SKM-1 (cell line): ENCODE results near the gene FREM1.

Experiments used
- DNase-seq: peaks from one replicate; lab custom pipeline; 2025; ENCODE audit not compliant: unreplicated experiment; lab: John Stamatoyannopoulos, UW

Gene FREM1

DNA sequence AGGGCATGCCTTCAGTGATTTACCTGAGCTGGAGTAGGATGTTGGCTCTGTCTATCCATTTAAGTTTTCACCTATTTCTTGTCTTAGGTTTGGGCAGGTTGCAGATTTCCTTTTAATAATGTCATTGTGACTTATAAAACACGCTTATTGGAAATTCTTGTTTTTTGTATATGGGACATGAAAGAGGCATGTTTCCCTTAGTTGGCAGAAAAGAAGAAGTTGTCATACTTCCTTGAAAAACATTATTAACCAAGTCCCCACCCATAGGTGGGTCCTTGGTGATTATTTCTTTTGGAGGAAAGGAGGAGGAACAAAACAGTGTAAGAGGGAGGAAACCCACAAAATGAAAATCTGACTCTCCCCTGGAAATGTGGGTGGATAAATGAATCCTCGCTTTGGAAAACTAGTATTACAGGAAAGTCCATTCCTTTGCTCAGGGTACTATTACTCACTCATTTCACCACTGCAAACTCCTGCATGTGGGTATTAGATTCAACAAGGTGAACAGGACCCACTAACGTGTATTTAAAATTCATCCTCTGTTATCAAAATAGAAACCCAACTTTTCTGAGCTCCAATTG is 197.0 kb downstream of the FREM1 start:
- DNase-seq = no peak

DNA sequence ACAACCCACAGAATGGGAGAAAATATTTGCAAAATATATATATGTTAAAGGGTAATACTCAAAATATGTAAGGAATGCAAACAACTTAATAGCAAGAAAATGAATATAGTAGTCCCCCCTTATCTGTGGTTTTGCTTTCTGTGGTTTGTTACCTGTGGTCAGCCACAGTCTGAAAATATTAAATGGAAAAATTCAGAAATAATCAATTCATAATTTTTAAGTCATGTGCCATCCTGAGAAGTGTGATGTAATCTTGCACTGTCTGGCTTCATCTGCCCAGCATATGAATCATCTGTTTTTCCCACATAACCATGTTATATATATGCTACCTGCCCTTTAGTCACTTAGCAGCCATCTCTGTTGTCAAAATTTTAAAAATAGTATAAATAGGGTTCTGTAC is 199.4 kb downstream of the FREM1 start:
- no peak for DNase-seq

DNA sequence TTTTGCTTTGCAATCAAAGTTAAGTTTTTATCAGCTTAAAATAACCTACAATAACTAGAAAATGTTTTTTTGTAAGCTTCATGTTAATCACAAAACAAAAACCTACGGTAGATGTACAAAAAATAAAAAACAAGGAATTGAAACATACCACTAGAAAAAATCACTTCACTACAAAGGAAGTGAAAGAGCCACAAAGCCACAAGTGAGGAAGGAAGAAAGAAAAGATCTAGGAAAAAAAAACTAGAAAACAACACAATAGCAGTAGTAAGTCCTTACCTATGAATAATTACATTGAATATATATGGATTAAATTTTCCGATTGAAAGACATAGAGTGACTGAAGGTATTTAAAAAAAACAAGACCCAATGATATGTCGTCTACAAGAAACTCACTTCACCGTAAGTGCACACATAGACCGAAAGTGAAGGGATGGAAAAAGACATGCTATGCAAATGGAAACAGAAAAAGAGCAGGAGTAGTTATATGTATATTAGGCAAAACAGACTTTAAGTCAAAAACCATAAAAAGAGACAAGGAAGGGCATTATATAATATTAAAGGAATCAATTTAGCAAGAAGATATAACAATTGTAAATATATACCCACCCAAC is 203.6 kb downstream of the FREM1 start:
- DNase-seq = no peak

DNA sequence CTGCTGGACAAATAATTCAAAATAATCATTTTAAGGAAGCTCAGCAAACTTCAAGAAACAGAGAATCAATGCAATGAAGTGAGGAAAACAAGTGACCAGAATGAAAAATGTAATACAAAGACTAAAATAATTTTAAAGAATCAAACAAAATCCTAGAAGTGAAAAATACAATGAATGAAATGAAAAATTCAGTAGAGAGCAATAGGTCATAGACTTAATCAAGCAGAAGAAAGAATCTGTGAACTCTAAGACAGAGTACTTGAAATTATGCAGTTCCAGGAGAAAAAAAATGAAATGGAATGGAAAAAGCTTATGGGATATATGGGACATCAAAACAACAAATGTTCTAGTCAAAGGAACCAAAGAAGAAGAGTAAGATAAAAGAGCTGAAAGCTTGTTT is 205.1 kb downstream of the FREM1 start:
- DNase-seq = no peak

DNA sequence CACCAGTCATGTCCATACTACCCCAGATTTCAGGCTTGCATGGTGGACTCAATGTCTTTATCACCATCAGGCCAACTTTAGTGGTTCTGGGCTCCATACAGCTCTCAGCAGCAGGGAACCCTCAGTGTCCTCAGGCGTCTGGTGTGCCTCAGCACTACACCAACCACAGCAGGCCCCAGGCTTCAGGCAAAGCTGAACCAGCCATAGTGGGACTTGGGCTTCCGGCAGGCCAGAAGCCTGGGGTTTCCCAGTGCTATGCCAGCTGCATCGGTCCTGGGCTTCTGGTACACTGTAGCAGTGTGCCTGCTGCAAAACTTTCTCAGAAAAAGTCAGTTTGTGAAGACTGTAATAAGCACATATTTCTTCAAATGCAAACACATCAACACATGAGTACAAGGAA is 205.9 kb downstream of the FREM1 start:
- no peak for DNase-seq

DNA sequence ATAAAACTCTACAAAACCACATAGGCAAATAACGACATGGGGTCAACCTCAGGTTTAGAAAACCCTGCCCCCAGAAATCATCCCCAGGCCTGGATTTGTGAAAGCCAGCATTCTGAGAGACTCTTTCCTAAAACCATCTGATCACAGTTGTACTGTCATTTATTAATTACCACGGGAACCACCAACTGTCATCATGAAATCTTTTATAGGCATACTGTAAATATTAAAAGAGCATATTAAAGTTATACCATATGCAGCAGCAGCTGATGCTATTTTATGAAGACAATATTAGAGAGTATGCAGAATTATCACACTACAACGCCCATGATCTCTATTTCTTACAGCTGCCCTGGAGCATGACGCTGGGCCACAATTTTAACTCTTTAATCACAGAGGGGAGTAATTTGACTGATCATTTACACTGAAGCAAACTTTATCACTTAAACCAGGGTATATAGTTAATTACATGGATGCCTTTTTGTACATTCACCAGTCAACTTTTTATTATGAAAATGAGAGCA is 208.0 kb downstream of the FREM1 start:
- DNase-seq = no peak

DNA sequence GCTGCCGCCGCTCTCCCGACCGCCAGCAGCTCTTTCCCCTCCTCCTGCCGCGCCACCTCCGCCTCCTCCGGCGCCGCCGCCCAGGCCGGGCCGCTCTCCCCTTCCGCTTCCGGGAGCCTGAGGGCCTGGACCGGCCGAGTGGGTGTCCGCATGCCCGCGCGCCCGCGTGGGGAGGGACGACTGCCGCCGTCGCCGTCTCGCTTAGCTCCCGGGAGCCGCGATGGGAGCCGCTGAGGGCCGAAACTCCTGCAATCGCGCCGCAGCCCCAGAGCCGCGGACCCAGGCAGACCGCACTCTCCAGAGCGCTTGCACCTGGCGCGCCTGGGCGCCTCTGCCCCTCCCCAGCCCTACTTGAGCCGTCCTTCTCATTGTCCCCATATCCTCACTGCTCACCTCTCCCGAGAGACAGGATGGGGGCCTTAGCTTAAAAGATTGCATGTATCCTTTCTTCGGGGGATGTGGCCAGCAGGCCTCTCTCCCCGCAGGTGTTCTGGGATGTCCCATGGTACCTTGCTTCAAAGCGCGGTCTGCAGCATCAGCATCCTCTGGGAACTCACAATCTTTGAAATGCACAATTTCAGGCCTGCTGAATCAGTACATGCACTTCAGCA is 216.9 kb downstream of the FREM1 start, which contains the start of gene ZDHHC21:
ZDHHC21 (minus strand) TSS at position 182 of the 611 bp plus-strand sequence. CDS start 19,092 bp downstream, outside the sequence.
- DNase-seq = peak; percentile 32

DNA sequence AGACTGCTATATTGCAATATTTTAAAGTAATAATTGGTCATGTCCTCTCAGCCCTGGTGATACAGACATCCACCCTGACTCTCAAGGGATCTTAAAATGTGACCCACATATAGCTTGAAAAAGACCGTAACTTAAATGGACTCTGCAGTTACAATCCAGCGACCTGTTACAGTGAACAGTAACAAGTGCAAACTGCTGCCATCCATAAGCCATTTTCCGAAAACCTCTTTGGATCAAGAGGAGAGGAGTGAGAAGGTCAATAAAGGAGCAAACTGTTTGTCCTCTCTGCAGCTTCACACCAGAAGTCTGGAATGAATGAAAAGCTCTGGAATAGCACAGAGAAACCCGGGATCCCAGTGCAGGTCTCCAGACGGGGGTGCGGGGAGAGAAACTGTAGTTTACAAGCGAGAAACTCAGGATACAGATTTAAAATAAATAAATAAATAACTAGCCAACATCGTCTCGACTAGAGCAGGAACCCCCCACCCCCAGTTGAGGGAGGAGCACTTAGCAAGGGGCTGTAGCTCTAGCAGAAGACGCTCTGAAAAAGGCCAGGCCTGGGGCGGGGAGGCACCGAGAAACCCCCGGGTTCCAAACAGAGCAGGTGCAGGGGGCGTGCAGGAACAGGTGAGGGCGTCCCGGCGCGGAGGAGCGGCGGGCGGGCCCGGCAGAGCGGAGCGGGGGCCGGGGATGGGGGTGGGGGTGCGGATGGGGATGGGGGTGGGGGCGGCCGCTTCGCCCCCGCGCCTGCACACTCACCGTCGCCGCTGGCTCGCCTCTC is 217.6 kb downstream of the FREM1 start:
- no peak for DNase-seq

DNA sequence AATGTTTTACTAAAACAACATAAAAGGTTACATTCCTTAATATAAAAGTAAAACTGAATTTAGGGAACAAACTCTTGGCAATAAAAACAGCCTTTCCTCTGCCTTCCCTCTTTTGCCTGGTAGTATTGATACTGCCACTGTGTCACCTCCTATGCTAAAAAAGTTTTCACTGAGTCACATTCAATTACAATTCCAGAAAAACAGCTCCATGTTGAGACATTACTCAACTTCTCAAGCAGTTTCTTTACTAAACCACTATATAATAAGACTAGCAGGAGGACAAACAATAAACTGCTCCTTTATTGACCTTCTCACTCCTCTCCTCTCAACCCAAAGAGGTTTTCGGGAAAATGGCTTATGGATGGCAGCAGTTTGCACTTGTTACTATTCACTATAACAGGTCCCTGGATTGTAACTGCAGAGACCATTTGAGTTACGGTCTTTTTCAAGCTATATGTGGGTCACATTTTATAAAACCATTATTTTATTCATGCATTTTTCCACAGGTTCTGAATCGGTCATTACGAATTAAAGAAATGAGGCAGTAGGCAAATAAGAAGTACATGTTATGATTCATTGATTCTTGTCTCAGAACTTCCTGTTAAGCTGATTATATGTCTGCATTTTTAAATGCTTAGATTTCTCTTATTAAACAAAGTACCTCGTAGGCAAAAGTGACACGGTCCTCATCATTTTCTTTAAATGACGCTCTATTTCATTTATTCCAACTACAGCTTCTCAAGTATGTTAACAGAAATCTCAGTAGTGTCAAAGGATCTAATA is 219.1 kb downstream of the FREM1 start:
- no peak for DNase-seq

DNA sequence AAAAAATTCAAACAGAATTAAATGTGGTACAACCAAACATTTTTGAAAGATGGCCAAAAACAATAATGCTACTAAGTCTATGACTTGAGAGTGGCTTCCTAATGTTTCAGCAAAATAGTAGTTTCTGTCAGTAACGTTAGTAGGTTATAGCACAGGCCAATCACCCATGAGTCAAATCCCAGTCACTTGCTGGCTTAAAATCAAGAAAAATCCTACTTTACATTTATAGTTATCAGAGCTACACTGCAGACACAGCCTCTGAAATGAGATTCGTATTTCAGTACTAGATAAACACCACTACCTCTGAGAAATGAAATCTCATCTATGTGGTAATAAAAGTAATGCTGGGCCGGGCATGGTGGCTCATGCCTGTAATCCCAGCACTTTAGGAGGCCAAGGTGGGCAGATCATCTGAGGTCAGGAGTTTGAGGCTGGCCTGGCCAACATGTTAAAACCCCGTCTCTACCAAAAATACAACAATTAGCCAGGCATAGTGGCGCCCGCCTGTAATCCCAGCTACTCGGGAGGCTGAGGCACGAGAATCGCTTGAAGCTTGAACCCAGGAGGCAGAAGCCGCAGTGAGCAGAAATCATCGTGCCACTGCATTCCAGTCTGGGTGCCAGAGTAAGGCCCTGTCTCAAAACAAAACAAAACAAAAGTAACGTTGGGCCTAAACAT is 223.0 kb downstream of the FREM1 start:
- DNase-seq = no peak

DNA sequence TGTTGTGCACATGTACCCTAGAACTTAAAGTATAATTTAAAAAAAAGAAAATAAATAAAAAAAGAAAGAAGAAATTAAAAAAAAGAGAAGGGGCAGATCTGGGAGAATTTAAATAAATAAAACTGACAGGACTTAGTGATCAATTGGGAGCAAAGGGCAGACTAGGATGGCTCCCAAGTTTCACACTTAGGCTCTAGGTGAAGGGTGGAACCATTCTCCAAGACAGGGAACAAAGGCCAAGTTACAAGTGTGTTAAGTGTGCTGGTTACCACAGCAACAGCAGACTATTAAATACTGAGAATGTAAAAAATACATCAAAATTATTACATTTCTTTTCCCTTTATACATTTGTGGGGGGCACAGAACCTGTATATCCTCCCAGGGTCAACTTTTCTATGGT is 224.1 kb downstream of the FREM1 start:
- DNase-seq = no peak
